GM19240 (cell line): Measurements from ENCODE around the gene CLPSL2.
A peak's percentile ranks its signal among the peaks of the same experiment; 100 is the strongest.

ENCODE experiments used
- DNase-seq: peaks from one replicate; pipeline ENCODE4 v3.0.0; 2011; ENCODE audit warnings: low spot score; ENCODE audit not compliant: insufficient read length

The CLPSL2 gene

GRCh38 chr6:35746516-35746915, 29.9 kb upstream of the CLPSL2 start:
- no peak for DNase-seq

GRCh38 chr6:35747877-35748276, 28.5 kb upstream of the CLPSL2 start:
- no peak for DNase-seq

- DNase-seq: no peak
These were observed 25.8 kb upstream of the CLPSL2 start for GRCh38 chr6:35750557-35750956.

GRCh38 chr6:35751594-35751993, 24.8 kb upstream of the CLPSL2 start:
- DNase-seq: no peak

- no peak for DNase-seq
These were observed 24.1 kb upstream of the CLPSL2 start for GRCh38 chr6:35752330-35752729.

- DNase-seq: no peak
These were observed 21.7 kb upstream of the CLPSL2 start for GRCh38 chr6:35754452-35755277.

- no peak for DNase-seq
These were observed 21.0 kb upstream of the CLPSL2 start for GRCh38 chr6:35755278-35755924.

- DNase-seq: peak; percentile 32
These were observed 18.8 kb upstream of the CLPSL2 start for GRCh38 chr6:35757456-35758123.

- no peak for DNase-seq
These were observed 17.0 kb upstream of the CLPSL2 start for GRCh38 chr6:35759426-35759825.

- no peak for DNase-seq
These were observed 10.7 kb upstream of the CLPSL2 start for GRCh38 chr6:35765739-35766138.

GRCh38 chr6:35769211-35769610, 7.2 kb upstream of the CLPSL2 start:
- DNase-seq: no peak

GRCh38 chr6:35771343-35771627, 5.1 kb upstream of the CLPSL2 start:
- no peak for DNase-seq

GRCh38 chr6:35774116-35774794, 2.1 kb upstream of the CLPSL2 start:
- no peak for DNase-seq

- DNase-seq: no peak
These were observed 1.4 kb upstream of the CLPSL2 start for GRCh38 chr6:35775031-35775430.

GRCh38 chr6:35777356-35778102, 1.1 kb downstream of the CLPSL2 start:
- DNase-seq: no peak

GRCh38 chr6:35778437-35778836, 2.0 kb downstream of the CLPSL2 start:
- DNase-seq: no peak

GRCh38 chr6:35780719-35781118, 4.3 kb downstream of the CLPSL2 start, which contains the start of gene CLPSL1:
Gene CLPSL1 (plus strand): TSS chr6:35781019. CDS start chr6:35781111, 92 bp downstream.
- DNase-seq: no peak

GRCh38 chr6:35781290-35781689, 4.9 kb downstream of the CLPSL2 start:
- no peak for DNase-seq

GRCh38 chr6:35782424-35782823, 6.0 kb downstream of the CLPSL2 start:
- DNase-seq: no peak

- DNase-seq: no peak
These were observed 7.8 kb downstream of the CLPSL2 start for GRCh38 chr6:35784200-35784599.

- DNase-seq: no peak
These were observed 9.9 kb downstream of the CLPSL2 start for GRCh38 chr6:35786272-35786671.
